ENCODE measurements around the gene CCR8.
A peak's percentile ranks its signal among the peaks of the same experiment; 100 is the strongest.

GRCh38 chr3:39291903-39292329 lies 37.6 kb upstream of the CCR8 start:
- TF ChIP-seq CTCF (IDR thresholded peaks at IDR 0.05) (peak; percentile 82 to 92 (median 88)), POLR2A (IDR thresholded peaks at IDR 0.05) (no peak)

Data from esophagus squamous epithelium (tissue), 4 donors.